ENCODE measurements around the gene SMCO2.

- TF ChIP-seq CTCF (IDR thresholded peaks at IDR 0.05) = no peak
- TF ChIP-seq EP300 (IDR thresholded peaks at IDR 0.05) = no peak
Observed at GRCh38 chr12:27437839-27438238, 8.7 kb upstream of the SMCO2 start.

Data from upper lobe of left lung (tissue), 4 donors.